Hepatic stellate cell (primary cell): Measurements from ENCODE around the gene TMEM141.
"Not testable (repeated sequence)": the region's sequence is repeated elsewhere in the genome, so short reads cannot be mapped to it uniquely, and the experiment has no call there.

Source experiments
- DNase-seq: peaks from one replicate; pipeline ENCODE4 v3.0.0; 2011; ENCODE audit warnings: low spot score

TMEM141 gene

DNA sequence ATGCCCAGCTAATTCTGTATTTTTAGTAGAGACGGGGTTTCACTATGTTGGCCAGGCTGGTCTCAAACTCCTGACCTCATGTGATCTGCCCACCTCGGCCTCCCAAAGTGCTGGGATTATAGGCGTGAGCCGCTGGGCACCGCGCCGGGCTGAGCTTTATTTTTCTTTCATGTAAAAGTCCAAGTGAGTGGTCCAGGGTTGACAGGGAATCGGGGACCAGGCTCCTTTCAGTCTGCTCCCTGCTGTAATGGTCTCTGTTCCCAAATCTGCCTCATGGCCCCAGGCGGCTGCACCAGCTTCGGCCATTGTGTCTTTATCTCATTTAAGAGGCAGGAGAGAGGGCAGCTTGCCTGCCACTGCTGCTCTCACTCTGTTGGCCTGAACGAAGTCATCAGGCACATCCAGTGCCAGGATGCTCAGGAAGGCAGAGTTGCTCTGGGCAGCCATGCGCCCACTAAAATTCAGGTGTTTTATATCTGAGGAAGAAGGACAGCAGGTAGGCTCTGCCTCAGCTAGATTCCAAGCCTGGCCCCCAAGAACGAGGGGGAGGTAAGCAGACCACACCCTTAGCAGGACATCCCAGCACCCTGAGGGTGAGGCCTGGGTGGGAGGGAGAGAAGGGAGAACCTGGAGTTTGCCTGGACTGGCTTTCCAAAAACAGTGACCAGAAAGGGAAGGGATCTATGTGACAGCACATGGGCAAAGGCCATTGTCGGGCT lies 3.3 kb downstream of the TMEM141 start:
- no peak for DNase-seq

GRCh38 chr9:136795000-136795348 lies 3.8 kb downstream of the TMEM141 start:
- no peak for DNase-seq

GRCh38 chr9:136796238-136796774 lies 5.2 kb downstream of the TMEM141 start, which contains the start of gene CCDC183:
TSS of gene CCDC183 (plus strand) at chr9:136796338. CDS start at chr9:136796398, 60 bp downstream.
- DNase-seq, result no peak

DNA sequence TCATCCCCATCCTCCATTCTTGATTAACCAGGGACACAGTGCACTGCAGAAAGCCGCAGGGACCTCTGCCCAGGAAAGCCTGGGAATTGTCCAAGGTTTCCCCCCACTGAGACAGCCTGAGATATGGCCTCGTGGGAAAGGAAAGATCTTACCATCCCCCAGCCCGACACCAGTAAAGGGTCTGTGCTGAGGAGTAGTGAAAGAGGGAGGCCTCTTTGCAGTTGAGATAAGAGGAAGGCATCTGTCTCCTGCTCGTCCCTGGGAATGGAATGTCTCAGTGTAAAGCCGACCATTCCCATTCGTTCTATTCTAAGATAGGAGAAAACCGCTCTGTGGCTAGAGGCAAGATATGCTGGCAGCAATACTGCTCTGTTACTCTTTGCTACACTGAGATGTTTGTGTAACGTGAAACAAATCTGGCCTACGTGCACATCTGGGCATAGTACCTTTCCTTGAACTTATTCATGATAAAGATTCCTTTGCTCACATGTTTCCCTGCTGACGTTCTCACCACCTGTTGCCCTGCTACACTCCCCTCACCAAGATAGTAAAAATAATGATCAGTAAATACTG lies 5.7 kb downstream of the TMEM141 start:
- not testable (repeated sequence) for DNase-seq

DNA sequence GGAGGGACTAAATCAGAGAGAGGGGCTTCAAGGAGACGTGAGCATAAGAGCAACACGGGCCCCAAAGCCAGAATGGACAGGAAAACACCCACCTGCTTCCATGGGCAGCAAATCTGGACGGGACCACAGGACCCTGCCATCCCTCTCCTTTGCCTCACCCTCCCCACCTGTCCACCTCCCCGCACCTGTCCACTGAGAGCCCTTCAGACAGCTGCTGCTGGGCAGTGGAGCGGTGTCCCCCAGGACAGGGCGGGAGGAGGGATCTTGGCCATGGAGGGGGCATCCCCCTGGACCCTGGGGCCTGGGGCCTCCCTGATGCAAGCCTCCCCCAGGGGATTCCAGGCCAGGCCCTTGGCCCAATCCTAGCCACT lies 7.5 kb downstream of the TMEM141 start:
- DNase-seq, result no peak

DNA sequence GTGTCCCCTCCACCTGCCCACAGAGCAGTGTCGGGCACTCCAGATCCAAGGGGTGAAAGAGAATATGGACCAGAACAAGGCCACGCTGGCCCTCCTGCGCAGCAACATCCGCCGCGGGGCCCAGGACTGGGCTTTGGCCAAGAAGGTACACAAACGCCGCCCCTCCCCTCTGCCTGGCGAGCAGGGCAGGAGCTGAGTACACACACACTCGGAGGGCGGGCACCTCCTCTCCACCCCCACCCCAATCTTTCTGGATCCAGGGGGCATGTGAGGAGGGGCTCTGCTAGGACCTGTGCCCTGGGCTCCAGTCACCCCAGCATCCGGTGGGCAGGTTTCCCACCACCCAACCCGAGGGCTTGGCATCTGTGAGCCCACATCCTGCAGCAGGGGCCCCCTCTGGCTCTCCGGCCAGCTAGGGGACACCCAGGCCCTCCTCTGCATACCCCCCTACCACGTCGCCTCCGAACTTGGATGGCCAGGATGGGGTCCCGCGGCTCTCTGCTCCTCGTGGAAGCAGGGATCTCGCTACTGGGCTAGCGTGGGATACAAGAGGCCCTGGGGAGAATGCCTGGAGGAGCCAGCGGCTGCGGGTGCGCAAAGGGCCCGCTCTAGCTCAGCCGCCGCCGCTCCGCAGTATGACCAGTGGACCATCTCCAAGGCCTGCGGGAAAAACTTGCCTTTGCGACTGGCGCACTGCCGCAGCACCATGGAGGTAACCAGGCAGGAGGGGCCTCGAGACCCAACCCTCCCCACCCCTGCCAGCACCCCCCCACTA lies 8.1 kb downstream of the TMEM141 start:
- no peak for DNase-seq

GRCh38 chr9:136799854-136800657 lies 8.9 kb downstream of the TMEM141 start:
- peak; percentile 64 for DNase-seq

DNA sequence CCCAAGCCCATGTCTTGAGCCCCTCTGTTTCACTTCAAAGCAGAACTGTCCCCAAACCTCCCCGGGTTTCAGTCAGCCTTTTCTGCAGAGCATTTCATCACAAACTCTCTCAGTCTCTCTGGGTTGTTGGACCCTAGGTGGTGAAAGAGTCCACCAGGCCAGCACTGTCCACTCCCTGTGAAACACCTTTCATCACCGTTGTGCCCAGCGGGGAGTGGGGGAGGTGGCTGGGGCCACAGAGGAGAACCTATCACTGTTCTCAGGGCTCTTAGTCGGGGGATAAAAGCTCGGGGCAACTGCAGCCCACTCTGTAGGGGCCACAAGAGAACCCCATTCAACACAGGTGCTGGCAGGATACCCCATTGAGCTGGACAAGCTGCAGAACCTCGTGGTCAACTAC lies 11.2 kb downstream of the TMEM141 start:
- no peak for DNase-seq

DNA sequence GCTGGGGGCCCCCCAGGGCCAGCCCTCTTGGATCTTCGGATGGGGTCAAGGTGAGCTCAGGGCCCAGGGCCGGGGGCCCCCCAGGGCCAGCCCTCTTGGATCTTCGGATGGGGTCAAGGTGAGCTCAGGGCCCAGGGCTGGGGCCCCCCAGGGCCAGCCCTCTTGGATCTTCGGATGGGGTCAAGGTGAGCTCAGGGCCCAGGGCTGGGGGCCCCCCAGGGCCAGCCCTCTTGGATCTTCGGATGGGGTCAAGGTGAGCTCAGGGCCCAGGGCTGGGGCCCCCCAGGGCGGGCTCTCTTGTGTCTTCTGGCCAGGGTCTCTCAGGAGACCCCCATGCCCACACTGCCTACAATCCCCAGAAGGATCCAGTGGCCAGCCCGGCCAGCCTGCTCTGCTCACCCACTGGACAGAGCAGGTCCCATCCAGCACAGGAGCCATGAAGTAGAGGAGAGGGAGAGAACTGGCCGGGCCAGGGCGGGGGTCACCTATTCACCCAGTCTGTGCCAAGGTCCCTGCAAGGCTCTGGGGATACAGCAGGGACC lies 11.9 kb downstream of the TMEM141 start:
- DNase-seq, result not testable (repeated sequence)

DNA sequence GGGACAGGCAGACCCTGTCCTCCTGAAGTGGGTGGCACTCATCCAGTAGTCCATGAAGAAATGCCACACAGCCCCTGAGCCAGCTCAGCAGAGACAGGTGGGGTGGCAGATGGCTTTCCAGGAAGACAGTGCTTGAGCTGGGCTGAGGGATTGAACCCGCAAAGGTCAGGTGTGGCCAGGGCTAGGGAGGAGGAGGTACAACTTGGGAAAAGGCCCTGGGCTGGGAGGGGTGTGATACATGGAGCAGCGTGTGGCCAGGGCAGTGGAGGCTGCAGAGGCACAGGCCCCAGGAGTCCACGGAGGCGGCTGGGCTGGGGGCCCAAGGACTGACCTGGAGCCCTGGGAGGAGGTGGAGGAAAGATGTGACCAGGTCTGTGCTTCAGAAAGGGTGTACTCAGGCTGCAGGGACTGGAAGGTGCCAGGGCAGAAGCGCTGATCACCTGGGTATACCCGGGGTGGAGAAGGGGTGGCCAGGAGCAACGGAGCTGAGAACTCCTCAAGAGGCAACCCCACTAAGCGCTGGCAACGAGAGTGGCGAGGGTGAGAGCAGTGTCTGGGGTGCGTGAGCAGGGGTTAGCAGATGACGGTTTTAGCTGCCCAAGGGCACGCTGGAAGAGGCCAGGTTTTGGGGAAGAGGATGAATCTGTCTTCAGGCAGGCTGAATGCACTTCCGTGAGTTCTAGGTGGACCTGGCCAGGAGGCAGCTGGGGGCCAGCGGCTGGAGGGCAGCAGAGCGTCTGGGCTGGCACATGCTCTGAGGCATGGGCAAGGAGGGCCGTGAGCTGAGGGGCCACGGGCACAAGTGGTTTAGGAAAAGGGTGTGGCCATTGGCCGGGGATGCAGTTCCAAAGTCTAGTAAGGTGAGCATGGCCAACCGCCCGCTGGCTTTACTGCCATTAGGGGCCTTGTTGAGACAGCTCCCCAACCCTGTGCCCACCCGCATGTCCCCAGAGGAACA lies 12.7 kb downstream of the TMEM141 start:
- DNase-seq, result no peak

DNA sequence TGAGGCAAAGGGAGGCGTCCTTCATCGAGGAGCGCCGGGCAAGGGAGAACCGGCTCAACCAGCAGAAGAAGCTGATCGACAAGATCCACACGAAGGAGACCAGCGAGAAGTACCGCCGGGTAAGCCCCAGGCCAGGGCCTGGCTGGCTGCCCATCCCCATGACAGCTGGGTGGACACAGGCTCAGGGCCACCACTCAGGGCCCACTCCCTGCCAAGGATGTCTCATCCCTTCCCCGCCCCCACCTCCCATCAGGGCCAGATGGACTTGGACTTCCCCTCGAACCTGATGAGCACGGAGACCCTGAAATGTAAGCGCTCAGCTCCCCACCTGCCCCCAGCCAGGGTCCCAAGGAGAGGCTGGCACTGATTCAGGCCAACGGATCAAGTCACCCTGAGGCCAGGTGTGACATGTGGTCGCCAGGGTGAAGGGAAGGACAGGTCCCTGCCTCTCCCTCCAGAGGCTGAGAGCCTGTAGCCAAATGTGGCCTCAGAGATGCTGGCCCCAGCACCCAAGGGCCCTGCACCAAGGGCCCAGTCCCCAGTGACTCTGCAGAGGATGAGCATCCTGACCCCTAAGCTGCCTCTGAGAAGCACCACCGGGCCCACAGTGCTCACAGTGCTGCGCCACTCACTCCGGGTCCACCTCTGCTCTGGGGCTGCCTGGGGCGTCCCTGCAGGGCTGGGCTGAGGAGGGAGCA lies 13.5 kb downstream of the TMEM141 start:
- no peak for DNase-seq

GRCh38 chr9:136805207-136805740 lies 14.1 kb downstream of the TMEM141 start:
- DNase-seq, result no peak

DNA sequence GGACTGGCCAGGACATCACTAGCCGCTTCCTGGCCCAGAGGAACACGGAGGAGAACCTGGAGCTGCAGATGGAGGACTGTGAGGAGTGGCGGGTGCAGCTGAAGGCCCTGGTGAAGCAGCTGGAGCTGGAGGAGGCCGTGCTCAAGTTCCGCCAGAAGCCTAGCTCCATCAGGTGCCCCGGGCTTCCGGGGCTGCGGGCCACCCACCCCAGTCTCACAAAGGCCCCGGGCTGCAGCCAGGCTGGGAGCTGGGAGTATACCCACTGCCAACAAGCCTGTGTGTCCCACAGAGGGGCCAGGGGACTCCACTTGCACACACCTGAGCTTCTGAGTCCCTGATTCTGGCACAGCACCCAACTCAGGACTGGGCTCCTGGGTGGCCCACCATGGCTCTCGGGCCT lies 14.9 kb downstream of the TMEM141 start:
- no peak for DNase-seq

- no peak for DNase-seq
Observed at GRCh38 chr9:136806631-136807201, 15.6 kb downstream of the TMEM141 start.

DNA sequence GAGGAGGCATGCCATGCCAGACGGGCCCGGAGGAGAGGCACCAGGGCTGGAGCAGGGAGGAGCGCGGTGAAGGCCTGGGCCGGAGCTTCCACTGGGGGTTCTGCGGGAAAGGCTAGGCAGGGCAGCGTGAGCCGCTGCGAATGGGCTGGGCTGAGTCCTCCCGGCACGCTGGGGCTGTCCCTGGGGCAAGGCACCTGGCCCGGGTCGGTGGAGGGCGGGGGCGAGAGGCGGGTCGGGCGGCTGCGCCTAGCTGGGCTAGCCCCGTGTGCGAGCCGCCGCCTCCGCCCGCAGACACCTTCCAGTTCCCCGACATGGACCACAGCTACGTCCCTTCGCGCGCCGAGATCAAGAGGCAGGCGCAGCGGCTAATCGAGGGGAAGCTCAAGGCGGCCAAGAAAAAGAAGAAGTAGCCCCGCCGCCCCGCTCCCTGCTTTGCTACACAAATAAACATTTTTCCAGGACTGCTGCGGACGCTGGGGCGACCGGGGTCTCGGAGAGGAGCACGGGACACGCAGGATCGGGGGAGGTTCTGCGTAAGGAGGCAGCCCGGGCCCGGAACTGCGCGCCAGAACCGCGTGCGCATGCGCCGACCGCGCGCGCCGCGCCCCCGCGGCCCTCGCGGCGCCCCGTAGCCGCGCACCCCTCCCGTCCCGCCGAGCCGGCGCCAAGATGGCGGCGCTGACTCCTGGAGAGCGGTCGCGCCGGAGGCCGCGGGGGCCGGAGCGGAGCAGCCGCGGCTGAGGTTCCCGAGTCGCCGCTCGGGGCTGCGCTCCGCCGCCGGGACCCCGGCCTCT lies 16.3 kb downstream of the TMEM141 start, which contains the start of gene RABL6:
Gene RABL6 (plus strand): TSS at position 668 of the 794 bp plus-strand sequence. CDS start 249 bp downstream, outside the sequence.
- peak; percentile 97 for DNase-seq

DNA sequence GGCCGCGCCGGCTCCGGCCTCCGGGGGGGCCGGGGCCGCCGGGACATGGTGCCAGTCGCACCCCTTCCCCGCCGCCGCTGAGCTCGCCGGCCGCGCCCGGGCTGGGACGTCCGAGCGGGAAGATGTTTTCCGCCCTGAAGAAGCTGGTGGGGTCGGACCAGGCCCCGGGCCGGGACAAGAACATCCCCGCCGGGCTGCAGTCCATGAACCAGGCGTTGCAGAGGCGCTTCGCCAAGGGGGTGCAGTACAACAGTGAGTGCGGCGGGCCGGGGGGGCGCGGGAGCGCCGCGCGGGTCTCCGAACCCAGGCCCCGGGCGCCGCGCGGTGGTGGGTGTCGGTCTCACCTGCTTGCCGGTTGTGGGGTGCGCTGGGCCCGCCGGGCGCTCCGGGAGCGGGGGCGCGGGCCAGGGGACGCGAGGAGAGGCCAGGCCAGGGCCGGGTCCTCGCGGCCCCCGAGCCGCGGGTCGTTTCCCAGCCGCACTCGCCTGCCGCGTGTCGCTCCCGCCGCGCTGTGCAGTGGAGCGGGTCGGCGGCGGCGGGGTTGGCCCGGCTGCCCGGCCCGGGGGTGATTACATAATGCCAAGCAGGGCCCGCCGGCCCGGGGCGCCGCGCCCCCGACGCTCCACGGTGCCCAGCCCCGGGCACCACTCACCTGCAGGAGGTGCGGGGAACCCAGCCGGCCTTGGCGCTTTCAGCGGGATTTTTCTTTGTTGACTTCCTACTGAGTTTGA lies 17.1 kb downstream of the TMEM141 start:
- peak; percentile 37 for DNase-seq

DNA sequence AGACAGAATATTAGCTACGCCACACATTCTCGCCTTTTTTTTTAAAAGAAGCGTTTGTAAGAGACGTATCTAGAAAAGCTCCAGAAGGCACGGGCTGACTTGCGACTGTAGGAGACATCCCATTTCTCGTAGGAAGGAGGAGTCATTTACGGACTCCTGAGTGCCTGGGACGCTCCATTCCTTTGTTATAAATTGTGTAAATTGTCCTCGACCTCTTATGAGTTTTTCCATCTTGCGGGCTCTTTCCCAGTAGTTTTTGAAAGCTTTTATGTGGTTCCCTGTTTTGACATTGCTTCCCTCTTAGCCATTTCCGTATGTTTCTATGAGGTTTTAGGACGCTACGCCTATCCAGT lies 17.6 kb downstream of the TMEM141 start:
- peak; percentile 60 for DNase-seq
